Measurements from ENCODE around the gene EAF1. TPM values are rescaled to one million over a fixed set of nuclear protein-coding genes. Genes with fewer than 3 reads are reported as not detected.
"Not testable (repeated sequence)": the region's sequence is repeated elsewhere in the genome, so short reads cannot be mapped to it uniquely, and the experiment has no call there.

The EAF1 gene
- total and polyA plus RNA-seq, 7 donors, result 7.2 to 17.8 (median 11.8) TPM

DNA sequence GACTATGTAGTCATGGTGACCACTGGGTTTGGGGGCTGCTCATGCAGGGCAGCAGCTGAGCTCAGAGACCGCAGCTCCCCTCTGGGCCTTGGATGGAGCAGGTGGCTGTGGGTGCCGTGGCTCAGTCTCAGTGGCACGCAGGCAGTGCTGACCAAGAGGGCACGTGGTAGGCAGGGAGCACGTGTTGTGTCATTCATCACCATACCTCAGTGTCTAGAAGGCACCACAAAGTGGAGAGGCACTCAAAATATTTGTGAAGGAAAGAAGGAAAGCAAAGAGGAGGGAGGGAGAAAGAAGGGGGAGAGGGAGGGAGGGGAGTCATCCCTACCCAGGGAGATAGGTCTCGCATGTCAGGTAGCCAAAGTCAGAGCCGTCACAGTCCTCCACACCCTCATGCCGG lies 26.1 kb downstream of the EAF1 start:
- H3K27me3 ChIP-seq, result no peaks in the 10 kb centered on the region
- TF ChIP-seq POLR2AphosphoS5 (IDR thresholded peaks at IDR 0.05) (no peak), POLR2A (IDR thresholded peaks at IDR 0.05) (no peak), EP300 (IDR thresholded peaks at IDR 0.05) (no peak)
- H3K9me3 ChIP-seq, result no peaks in the 10 kb centered on the region
- H3K36me3 ChIP-seq, result peaks cover 0 to 18% (median 0%) of the 10 kb centered on the region in 4 donors
- no peak for DNase-seq
- intact Hi-C loops (cut with DNase I), result no loop called here
- no peak overlapping the region for H3K4me3 ChIP-seq
- H3K4me1 ChIP-seq, result no peaks in the 10 kb centered on the region
- 93 to 94% methylated on average over 8 of the region's 8 CpGs for WGBS, 2 donors
- no peak overlapping the region for H3K27ac ChIP-seq

DNA sequence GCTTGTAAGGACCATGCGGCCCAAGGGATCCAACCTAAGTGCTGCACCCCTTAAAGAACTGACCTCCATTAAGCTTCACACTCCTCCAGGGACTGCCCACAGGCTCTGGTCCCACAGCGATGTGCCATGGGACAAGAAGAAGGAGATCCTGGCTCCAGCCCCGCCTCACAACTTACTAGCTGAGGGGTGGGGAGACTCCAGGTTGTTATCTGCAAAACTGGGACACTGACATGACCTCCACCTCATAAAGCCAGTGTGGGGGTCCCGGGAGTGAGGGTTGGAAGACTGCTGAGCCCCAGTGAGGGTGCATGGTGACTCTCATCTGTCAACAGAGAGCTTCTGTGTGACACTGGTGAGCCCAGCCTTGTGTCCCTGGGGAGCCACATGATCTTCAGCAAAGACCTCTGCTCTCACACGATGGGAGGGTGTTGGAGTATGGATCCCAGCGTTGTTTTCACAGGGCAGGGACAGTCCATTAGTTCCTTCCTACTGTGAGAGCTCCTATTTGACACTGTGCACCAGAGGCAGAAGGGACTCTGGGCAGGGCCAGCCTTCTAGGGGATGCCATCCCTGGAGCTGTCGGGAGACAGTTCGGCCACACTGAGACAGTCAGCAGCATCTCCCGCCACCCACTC lies 26.7 kb downstream of the EAF1 start:
- DNase-seq, result no peak
- intact Hi-C loops (cut with DNase I), result no loop called here
- 76 to 82% methylated on average over 9 of the region's 9 CpGs for WGBS, 2 donors
- Histone ChIP-seq H3K4me1 (no peaks in the 10 kb centered on the region), H3K36me3 (peaks cover 0 to 18% (median 0%) of the 10 kb centered on the region in 4 donors), H3K4me3 (no peak overlapping the region), H3K27me3 (no peaks in the 10 kb centered on the region), H3K27ac (no peak overlapping the region), H3K9me3 (no peaks in the 10 kb centered on the region)
- TF ChIP-seq POLR2A (IDR thresholded peaks at IDR 0.05) (no peak), EP300 (IDR thresholded peaks at IDR 0.05) (no peak), POLR2AphosphoS5 (IDR thresholded peaks at IDR 0.05) (no peak)
- TF ChIP-seq, protein P1, sequence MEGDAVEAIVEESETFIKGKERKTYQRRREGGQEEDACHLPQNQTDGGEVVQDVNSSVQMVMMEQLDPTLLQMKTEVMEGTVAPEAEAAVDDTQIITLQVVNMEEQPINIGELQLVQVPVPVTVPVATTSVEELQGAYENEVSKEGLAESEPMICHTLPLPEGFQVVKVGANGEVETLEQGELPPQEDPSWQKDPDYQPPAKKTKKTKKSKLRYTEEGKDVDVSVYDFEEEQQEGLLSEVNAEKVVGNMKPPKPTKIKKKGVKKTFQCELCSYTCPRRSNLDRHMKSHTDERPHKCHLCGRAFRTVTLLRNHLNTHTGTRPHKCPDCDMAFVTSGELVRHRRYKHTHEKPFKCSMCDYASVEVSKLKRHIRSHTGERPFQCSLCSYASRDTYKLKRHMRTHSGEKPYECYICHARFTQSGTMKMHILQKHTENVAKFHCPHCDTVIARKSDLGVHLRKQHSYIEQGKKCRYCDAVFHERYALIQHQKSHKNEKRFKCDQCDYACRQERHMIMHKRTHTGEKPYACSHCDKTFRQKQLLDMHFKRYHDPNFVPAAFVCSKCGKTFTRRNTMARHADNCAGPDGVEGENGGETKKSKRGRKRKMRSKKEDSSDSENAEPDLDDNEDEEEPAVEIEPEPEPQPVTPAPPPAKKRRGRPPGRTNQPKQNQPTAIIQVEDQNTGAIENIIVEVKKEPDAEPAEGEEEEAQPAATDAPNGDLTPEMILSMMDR (IDR thresholded peaks at IDR 0.05), result no peak

DNA sequence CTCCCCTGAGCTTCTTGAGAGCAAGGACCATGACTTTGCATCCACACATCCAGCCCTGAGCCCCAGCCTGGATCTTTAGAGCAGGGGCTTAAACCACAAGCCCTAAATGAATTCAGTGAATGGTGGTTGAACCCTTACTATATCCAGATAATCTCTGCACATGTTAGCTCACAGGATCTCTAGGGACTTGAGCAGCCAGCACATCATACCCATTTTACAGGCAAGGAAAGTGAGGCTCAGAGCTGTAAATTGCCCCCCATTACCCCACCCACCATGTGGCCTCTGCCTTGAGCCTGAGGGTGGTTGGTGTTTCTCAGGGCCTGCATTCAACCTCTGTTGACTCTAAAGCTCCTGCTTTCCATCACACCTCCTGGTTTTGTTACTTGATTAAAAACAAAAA lies 27.6 kb downstream of the EAF1 start:
- TF ChIP-seq POLR2AphosphoS5 (IDR thresholded peaks at IDR 0.05) (no peak), POLR2A (IDR thresholded peaks at IDR 0.05) (no peak), EP300 (IDR thresholded peaks at IDR 0.05) (no peak)
- TF ChIP-seq, protein P1 (IDR thresholded peaks at IDR 0.05), result no peak
- no peak for DNase-seq
- Histone ChIP-seq H3K36me3 (peaks cover 0 to 18% (median 0%) of the 10 kb centered on the region in 4 donors), H3K27me3 (no peaks in the 10 kb centered on the region), H3K4me3 (no peak overlapping the region), H3K9me3 (no peaks in the 10 kb centered on the region), H3K27ac (no peak overlapping the region), H3K4me1 (no peaks in the 10 kb centered on the region)
- intact Hi-C loops (cut with DNase I), result no loop called here

DNA sequence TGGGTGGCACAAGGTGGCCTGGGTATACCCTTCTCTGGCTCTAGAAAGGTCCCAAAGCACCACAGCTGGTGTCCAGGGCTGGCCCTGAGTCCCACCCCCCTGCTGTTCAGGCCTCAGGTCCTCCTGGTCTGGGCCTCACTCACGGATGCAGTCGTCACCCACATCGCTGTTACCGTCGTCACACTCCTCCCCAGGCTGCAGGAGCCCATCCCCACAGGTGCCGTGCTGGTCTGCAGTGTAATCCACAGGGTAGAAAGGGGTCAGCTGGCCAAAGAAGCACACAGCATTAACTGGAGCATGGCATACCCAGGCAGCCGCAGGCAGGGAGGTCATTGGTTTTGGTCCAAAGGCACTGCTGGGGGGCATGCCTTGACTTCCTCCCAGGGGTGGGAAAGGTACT lies 28.4 kb downstream of the EAF1 start:
- H3K9me3 ChIP-seq, result no peaks in the 10 kb centered on the region
- 94 to 96% methylated on average over 7 of the region's 7 CpGs for WGBS, 2 donors
- TF ChIP-seq, protein P1 (IDR thresholded peaks at IDR 0.05), result no peak
- TF ChIP-seq POLR2AphosphoS5 (IDR thresholded peaks at IDR 0.05) (no peak), EP300 (IDR thresholded peaks at IDR 0.05) (no peak), POLR2A (IDR thresholded peaks at IDR 0.05) (no peak)
- no peak overlapping the region for H3K4me3 ChIP-seq
- no peaks in the 10 kb centered on the region for H3K4me1 ChIP-seq
- H3K27ac ChIP-seq, result no peak overlapping the region
- H3K27me3 ChIP-seq, result no peaks in the 10 kb centered on the region
- intact Hi-C loops (cut with DNase I), result no loop called here
- H3K36me3 ChIP-seq, result peaks cover 0 to 11% (median 0%) of the 10 kb centered on the region in 4 donors
- DNase-seq, result no peak

DNA sequence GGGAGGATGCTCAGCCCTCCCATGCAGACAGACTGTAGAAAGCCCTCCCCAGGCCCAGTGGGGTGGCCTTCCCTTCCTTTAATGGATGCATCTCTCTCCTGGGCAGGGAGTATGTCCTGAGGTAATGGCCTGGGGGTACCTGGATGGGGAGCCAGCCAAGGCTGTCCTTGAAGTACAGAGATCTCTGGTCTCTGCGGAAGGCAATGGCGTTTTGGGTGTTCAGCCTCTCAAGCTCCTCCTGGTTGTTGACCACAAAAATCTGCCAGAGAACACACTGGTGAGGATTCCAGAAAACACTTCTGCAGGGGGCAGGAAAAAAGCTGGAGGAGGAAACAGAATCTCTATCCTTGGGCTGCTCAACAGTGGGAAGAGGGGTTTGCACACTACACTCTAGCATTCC lies 28.9 kb downstream of the EAF1 start:
- TF ChIP-seq EP300 (IDR thresholded peaks at IDR 0.05), result no peak
- TF ChIP-seq POLR2AphosphoS5 (IDR thresholded peaks at IDR 0.05), result no peak
- TF ChIP-seq, protein P1 (IDR thresholded peaks at IDR 0.05), result no peak
- TF ChIP-seq POLR2A (IDR thresholded peaks at IDR 0.05), result no peak
- no peak for DNase-seq
- intact Hi-C loops (cut with DNase I), result no loop called here

DNA sequence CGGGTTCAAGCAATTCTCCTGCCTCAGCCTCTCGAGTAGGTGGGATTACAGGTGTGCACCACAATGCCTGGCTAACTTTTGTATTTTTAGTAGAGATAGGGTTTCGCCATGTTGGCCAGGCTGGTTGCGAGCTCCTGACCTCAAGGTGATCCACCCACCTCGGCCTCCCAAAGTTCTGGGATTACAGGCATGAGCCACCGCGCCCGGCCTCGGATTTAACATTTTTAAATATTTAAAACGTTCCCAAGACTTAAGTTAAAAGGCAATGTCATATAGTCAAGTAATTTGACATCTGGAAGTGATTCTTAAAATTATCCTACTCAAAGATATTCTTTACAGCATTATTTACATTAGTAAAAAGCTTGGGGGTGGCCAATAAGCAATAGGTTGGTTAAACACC lies 29.5 kb downstream of the EAF1 start:
- DNase-seq; H3K27me3 ChIP-seq; H3K4me3 ChIP-seq; H3K4me1 ChIP-seq; H3K36me3 ChIP-seq; H3K9me3 ChIP-seq; H3K27ac ChIP-seq; intact Hi-C loops (cut with DNase I): not testable (repeated sequence)
- 93 to 94% methylated on average over 10 of the region's 10 CpGs for WGBS, 2 donors

More for the DNA sequence above, 28.9 kb downstream of the EAF1 start:
- Histone ChIP-seq H3K4me3 (no peak overlapping the region), H3K36me3 (peaks cover 0 to 6% (median 0%) of the 10 kb centered on the region in 4 donors), H3K27ac (no peak overlapping the region), H3K4me1 (no peaks in the 10 kb centered on the region), H3K9me3 (no peaks in the 10 kb centered on the region), H3K27me3 (no peaks in the 10 kb centered on the region)
- WGBS, 2 donors, result 97% methylated on average over 2 of the region's 2 CpGs
